Stimulated activated naive CD4-positive, alpha-beta T cell treated with Interleukin-2 at 50 U/mL for 16 hours (primary cell): ENCODE data around the gene DIRAS1.
"Not testable (repeated sequence)": the region's sequence is repeated elsewhere in the genome, so short reads cannot be mapped to it uniquely, and the experiment has no call there.

Source experiments
- DNase-seq: peaks from one replicate; lab custom pipeline; 2025; lab: John Stamatoyannopoulos, UW

DIRAS1 gene

GRCh38 chr19:2711172-2711874 lies 9.8 kb downstream of the DIRAS1 start:
- no peak for DNase-seq

- no peak for DNase-seq
Measured at GRCh38 chr19:2706251-2706650, 14.9 kb downstream of the DIRAS1 start.

- DNase-seq: no peak
Measured at GRCh38 chr19:2703691-2704216, 17.4 kb downstream of the DIRAS1 start.

- DNase-seq: no peak
Measured at GRCh38 chr19:2703077-2703437, 18.1 kb downstream of the DIRAS1 start.

GRCh38 chr19:2702170-2703076 lies 18.7 kb downstream of the DIRAS1 start, which contains the start of gene GNG7:
GNG7 (minus strand) TSS chr19:2702694; CDS start chr19:2520688, 182,006 bp downstream.
- DNase-seq: peak; percentile 90

- DNase-seq: no peak
Measured at GRCh38 chr19:2701361-2702169, 19.6 kb downstream of the DIRAS1 start.

GRCh38 chr19:2700660-2701360 lies 20.4 kb downstream of the DIRAS1 start:
- no peak for DNase-seq

GRCh38 chr19:2699413-2700140 lies 21.6 kb downstream of the DIRAS1 start:
- no peak for DNase-seq

- no peak for DNase-seq
Measured at GRCh38 chr19:2694196-2694595, 27.0 kb downstream of the DIRAS1 start.

GRCh38 chr19:2693492-2694160 lies 27.5 kb downstream of the DIRAS1 start:
- DNase-seq: no peak

GRCh38 chr19:2691951-2692350 lies 29.2 kb downstream of the DIRAS1 start:
- DNase-seq: no peak

GRCh38 chr19:2690856-2691255 lies 30.3 kb downstream of the DIRAS1 start:
- no peak for DNase-seq

- DNase-seq: no peak
Measured at GRCh38 chr19:2686360-2686759, 34.8 kb downstream of the DIRAS1 start.

GRCh38 chr19:2685204-2685704 lies 35.9 kb downstream of the DIRAS1 start:
- no peak for DNase-seq

- DNase-seq: no peak
Measured at GRCh38 chr19:2683430-2684003, 37.7 kb downstream of the DIRAS1 start.

GRCh38 chr19:2680808-2681207 lies 40.4 kb downstream of the DIRAS1 start:
- no peak for DNase-seq

- no peak for DNase-seq
Measured at GRCh38 chr19:2679439-2679838, 41.7 kb downstream of the DIRAS1 start.

GRCh38 chr19:2678948-2679347 lies 42.2 kb downstream of the DIRAS1 start:
- DNase-seq: not testable (repeated sequence)

- no peak for DNase-seq
Measured at GRCh38 chr19:2678044-2678671, 43.0 kb downstream of the DIRAS1 start.
